Pulmonary artery endothelial cell (primary cell): ENCODE data around the gene MCTP2. TPM values are rescaled to one million over a fixed set of nuclear protein-coding genes. Genes with fewer than 3 reads are reported as not detected.

Source experiments
- DNase-seq: peaks from one replicate; pipeline ENCODE4 v3.0.0-alpha.2; 2011; ENCODE audit warnings: low read depth, low spot score
- total RNA-seq: library from RNA; depleted of rRNA; stranded (reverse); fragments of >200 nt; gene quantifications from 2 replicates; pipeline ENCODE4 v1.2.3, GENCODE V29; 2014

Gene MCTP2
- total RNA-seq, 1 donor from 2014 or later: 3.5 TPM

- no peak for DNase-seq
Measured at GRCh38 chr15:94352636-94353487, 121.5 kb downstream of the MCTP2 start.

DNA sequence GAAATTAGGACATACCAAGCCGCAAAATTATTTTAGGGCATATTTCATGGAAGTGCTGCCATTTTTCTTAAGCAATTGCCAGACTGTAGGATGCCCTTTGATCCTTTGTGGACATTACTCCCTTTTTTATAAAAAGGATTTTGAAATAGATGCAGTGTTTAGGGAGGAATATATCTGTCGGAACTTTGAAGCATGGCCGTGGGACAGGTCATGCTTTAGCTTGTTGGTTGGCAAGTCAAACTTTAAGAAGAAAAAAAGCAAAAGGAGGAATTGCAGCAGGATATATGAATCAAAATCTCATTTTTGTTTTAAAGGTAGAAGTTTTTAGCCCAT, 122.1 kb downstream of the MCTP2 start:
- DNase-seq: no peak

DNA sequence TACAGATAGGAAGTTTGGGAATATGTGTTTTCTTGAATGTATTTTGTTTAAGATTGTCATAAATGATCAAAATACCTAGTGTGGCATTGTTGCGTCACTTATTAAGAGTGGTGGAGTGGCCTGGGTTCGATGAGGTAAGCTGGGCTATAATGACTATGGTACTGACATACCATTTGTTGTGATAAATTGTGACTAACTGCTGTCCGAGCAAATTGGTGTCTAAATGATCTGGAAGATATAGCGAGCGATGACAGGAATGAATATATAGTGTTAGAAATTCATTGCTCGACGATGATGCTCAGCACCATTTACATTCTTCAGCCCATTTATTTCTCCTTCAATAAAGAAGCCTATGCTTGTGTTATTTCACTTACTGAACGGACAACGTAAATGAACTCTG, 123.3 kb downstream of the MCTP2 start:
- no peak for DNase-seq

DNA sequence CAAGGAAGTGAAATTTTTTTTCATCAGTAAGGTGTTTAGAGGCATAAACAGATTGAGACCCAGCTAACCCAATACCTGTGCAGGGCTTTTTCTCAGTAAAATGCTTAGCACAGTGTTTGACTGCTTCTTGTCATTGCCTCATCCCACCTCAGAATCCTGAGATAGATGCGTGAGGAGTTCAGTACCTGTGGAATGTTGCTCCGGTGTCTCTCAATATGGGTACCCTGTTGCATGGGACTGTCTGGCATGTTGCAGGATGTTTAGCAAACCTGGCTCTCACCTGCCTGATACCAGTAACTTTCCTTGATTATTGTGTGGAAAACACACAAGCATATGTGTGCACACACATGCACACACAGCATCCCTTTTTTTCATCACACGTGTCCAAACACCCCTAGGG, 128.4 kb downstream of the MCTP2 start:
- no peak for DNase-seq

DNA sequence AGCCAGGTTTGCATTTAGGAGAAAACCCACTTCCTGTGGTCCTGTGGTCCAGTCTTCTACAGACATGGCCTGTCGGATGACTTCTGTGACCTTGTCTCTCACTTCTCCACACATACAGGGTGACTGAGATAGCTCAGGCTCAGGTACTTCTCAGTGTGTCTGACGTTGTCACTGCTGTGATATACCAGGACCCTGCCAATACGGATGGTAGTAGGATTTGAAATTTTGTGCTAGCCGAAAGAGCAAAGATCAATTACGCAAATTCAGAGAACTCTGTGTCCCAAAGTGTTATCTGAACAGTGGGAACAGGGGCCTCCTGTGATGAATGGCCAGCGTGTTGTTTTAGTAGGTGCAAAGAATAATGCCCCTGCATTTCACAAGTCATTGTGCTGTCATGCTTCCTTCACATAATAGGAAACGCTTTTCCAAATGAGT, 128.9 kb downstream of the MCTP2 start:
- DNase-seq: no peak

DNA sequence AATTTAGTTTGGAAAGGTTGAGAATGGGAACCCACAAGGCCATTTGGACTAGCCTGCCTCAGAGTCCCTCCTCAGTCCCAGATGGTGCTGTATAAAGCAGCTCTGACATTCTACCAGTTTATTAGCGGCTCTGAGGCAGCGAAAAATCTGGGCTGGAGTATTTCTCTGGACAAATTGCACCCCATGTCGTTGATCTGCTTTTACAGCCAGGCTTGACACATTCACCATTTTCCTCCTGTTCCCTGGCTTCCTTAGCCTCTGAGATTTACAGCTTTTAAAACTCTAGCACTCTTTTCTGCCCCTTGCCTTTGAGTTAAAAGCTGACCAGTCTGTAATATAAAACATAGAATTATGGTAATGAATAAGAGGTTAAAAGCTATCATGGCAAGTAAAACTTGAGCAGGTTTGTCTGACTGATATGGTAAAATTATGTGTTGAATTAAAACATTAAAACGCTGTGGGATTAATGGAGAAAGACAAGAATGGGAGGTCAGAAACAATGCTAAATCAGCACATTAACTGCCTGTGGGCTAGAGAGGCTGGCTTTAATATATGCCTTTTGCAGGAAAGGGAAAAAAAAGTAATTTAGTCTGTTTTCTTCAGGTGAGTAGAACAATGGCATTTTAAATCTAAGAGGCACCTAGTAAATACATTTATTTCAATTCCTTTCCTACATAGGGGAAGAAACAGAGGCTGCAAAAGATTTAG, 131.2 kb downstream of the MCTP2 start:
- DNase-seq: no peak

- no peak for DNase-seq
Measured at GRCh38 chr15:94363382-94363781, 132.0 kb downstream of the MCTP2 start.

GRCh38 chr15:94366781-94367180, 135.4 kb downstream of the MCTP2 start:
- DNase-seq: no peak

DNA sequence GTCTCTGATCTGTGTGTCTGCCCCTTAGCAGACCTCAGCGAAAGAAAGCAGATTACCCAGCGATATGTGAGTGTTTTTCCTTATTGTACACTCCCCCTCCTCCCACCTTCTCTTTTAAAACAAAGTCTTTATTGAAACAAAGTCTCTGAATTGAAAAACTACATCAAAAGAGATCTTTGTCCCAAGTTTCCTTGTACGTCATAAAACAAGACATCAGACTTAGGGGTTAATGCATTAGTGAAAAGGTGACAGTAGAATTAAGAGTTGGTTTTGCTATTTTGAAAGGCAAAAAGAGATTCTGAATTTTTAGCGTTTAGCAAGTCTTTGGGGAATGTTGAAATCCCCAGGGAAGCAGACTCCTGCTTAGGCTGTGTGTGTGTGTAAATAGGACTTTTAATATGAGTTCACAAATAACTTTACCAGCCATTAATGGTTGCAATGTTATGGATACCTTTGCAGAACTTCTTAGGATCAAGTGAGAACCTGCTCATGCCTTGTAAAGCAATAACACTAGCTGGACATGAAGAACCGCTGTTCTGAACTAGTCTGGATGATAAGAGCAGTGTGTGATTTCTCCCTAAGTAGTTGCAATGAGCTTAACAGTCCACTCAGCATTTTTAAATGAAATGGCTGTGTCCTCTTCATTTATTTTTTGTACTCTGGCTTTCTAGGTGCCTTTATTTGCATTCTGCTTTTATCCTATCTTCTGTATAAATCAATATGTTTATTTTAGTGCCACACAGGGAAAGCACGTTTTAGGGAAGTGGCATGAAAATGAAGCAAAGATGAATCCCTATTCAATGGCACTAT, 136.6 kb downstream of the MCTP2 start:
- DNase-seq: no peak

- no peak for DNase-seq
Measured at GRCh38 chr15:94370206-94370935, 139.0 kb downstream of the MCTP2 start.

DNA sequence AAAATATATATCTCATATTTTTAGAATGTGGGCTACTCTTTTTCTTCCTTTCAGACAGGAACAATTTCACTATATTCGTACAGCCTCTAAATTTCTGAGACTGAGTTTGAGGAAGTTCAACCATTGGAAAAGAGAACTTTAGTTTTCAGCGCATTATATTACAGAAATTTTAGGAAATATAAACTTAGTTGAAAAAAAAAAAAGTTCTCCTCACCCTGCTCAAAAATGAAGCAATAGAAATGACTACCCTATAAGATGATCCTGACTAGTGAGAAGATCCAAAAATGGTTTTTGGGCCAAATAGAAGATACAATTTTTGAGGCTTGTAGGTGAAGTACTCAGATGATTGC, 139.6 kb downstream of the MCTP2 start:
- DNase-seq: no peak

DNA sequence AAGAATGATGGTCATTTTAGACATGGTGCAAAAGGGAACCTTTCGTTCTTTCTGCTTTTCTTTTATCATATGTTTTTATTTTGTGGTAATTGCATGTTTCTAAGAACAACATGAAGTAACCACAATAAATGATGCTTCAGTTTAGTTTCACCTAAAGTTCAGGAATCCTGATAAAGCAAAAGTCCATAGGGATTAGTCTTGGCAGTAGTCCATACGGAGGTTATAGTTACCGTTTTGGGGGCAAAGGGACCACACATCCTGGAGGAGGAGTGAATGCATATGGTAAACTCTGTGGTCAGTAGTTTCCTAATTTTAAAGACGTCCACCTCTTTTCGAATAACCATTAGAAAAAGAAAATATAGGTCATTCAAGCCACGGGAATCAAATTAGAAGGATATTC, 141.5 kb downstream of the MCTP2 start:
- no peak for DNase-seq

GRCh38 chr15:94375997-94376396, 144.6 kb downstream of the MCTP2 start:
- no peak for DNase-seq

DNA sequence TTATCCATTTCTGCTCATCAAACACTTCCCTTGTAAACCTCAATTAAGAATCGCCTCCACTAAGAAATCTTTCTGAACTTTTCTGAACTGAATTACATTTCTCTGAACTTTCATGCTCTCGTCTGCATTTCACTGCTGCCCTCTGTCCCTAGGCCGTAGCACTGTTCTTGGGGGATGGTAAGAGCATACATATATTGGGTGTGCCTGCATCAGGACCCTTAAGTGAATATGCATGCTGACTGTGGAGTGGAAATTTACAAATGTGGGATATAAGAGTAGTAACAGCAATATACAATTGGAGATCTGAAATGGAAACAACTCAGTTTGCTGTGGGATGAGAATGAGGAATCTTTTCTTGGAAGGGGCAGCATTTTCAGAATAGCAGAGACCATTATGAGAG, 148.6 kb downstream of the MCTP2 start:
- DNase-seq: no peak

DNA sequence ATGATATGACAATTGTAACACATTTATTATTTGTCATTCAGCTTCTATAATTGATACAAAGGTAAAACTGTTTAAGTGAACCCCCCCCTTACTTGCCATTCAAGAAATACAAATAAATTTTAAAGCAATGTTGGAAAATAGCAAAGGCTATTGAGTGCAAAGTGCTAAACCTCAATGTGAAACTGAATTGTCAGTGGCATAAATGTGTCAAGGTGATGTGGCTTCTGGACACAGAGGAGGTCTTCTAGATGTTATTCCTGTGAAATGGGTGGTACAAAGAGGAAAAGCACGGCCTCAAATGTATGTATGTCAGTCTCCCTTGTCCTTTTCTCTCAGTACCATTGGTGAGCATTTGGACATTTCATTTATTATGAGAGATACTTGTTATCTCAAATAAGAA, 149.4 kb downstream of the MCTP2 start:
- DNase-seq: no peak

DNA sequence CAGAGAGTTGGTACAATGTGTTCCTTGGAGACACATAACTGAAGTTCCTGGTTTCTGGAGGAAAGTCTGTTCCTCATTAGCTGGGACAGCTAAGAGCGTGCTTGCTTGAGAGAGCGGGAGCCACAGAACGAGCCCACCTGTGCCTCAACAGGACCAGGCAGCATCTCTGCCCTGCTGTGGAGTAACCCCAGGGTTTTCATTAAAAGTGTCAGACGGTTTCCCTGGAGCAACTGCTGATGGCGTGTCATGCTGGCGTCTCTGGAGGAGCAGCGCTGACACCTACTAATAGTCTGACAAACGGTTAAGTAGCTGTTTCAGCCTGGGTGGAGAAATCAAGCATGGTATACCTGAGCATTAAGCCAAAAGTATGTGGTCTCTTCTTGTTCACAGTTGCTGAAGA, 150.0 kb downstream of the MCTP2 start:
- no peak for DNase-seq

- no peak for DNase-seq
Measured at GRCh38 chr15:94383041-94383440, 151.7 kb downstream of the MCTP2 start.

DNA sequence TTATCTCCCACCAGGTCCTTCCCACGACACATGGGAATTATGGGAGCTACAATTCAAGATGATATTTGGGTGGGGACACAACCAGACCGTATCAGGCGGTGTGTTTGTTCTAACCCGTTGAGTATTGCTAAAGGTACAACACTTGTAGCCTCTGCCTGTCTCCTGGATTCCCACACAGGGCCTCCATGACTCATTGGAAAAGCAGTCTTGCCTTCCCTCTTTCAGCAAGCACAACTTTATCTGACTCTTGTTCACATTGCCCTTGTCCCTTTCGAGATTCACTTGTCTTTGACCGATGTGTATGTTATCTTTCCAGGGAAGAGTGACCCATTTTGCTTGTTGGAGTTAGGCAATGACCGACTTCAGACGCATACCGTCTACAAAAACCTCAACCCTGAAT, 152.3 kb downstream of the MCTP2 start:
- no peak for DNase-seq

GRCh38 chr15:94385441-94385840, 154.1 kb downstream of the MCTP2 start:
- no peak for DNase-seq

GRCh38 chr15:94386351-94386750, 155.0 kb downstream of the MCTP2 start:
- no peak for DNase-seq

- no peak for DNase-seq
Measured at GRCh38 chr15:94387442-94387841, 156.1 kb downstream of the MCTP2 start.
